Esophagus muscularis mucosa (tissue), 4 donors: ENCODE data around the gene ATF7. TPM values are rescaled to one million over a fixed set of nuclear protein-coding genes. Genes with fewer than 3 reads are reported as not detected.

Experiments used
- DNase-seq: peaks from one replicate; pipeline ENCODE4 v3.0.0-alpha.2; 2017; ENCODE audit errors: extremely low spot score
- H3K27ac ChIP-seq, 4 donors: fragments of 200-600 bp; sonication (generic); replicated peaks in 1 of 4; 1 replicate in 3 of 4; 2 replicates in 1 of 4; pipeline ENCODE4 v1.5.1; 2016 to 2019; ENCODE audit warnings: mild to moderate bottlenecking in 1 of 4
- H3K27me3 ChIP-seq, 4 donors: fragments of 200-600 bp; sonication (generic); one replicate each; pipeline versions ENCODE4 v1.5.1 to v1.6.0; 2016 to 2019
- H3K36me3 ChIP-seq, 4 donors: fragments of 200-600 bp; sonication (generic); one replicate each; pipeline ENCODE4 v1.5.1; 2016 to 2019
- H3K4me1 ChIP-seq, 4 donors: fragments of 200-600 bp; sonication (generic); one replicate each; pipeline ENCODE4 v1.5.1; 2016 to 2019
- H3K4me3 ChIP-seq, 4 donors: fragments of 200-600 bp; sonication (generic); 1 replicate in 2 of 4; 2 replicates in 2 of 4; pipeline ENCODE4 v1.5.1; 2016 to 2019; ENCODE audit warnings: mild to moderate bottlenecking in 4 of 4, moderate library complexity in 1 of 4
- H3K9me3 ChIP-seq, 4 donors: fragments of 200-600 bp; sonication (generic); 1 replicate in 3 of 4; 2 replicates in 1 of 4; pipeline ENCODE4 v1.5.1; 2016 to 2019
- CTCF ChIP-seq, 3 experiments: fragments of 200-600 bp in 2 of 3; fragments of 450-650 bp in 1 of 3; sonication (generic) in 2 of 3; IDR thresholded peaks; one replicate each; pipeline ENCODE4 v1.5.1; 2017 to 2019; ENCODE audit warnings: antibody characterized with exemption in 3 of 3, mild to moderate bottlenecking in 2 of 3, moderate library complexity in 1 of 3
- EP300 ChIP-seq: sonication (generic); formaldehyde crosslinking; IDR thresholded peaks from one replicate; pipeline ENCODE4 v1.6.1; 2017; ENCODE audit warnings: antibody characterized with exemption
- POLR2A ChIP-seq: fragments of 450-650 bp; IDR thresholded peaks from one replicate; pipeline ENCODE4 v1.6.1; 2017; ENCODE audit warnings: antibody characterized with exemption, moderate library complexity, mild to moderate bottlenecking, low read depth
- POLR2AphosphoS5 ChIP-seq, 2 donors: sonication (generic); formaldehyde crosslinking; IDR thresholded peaks; one replicate each; pipeline ENCODE4 v1.6.1; 2017; ENCODE audit warnings: antibody characterized with exemption in 2 of 2
- WGBS: methylation state at CpG from one replicate; pipeline ENCODE4 v1.1.5; 2018; 5-methylcytosine and 5-hydroxymethylcytosine counted together
- intact Hi-C: fragments of 100-400 bp; cut with DNase I; formaldehyde crosslinking; loops from one replicate; pipeline ENCODE4 v1.15.1; 2023
- total RNA-seq, 4 donors: library from RNA; depleted of rRNA; stranded (reverse); fragments of >200 nt; gene quantifications; one replicate each; pipeline versions ENCODE4 v1.1.0 to v1.2.1, GENCODE V29; 2016

Gene ATF7
- total RNA-seq, 4 donors from 2014 or later = 23.5 to 43.6 (median 37.1) TPM

GRCh38 chr12:53563452-53564028, 62.6 kb downstream of the ATF7 start:
- H3K4me1 ChIP-seq = peaks cover 25 to 81% (median 56%) of the 10 kb centered on the region in 4 donors
- WGBS = 90% methylated on average over 2 of the region's 2 CpGs
- H3K9me3 ChIP-seq = no peaks in the 10 kb centered on the region
- TF ChIP-seq CTCF (IDR thresholded peaks at IDR 0.05) (no peak), POLR2AphosphoS5 (IDR thresholded peaks at IDR 0.05) (no peak), POLR2A (no peak), EP300 (no peak)
- no peaks in the 10 kb centered on the region for H3K27me3 ChIP-seq
- no peak overlapping the region for H3K27ac ChIP-seq
- H3K36me3 ChIP-seq = no peaks in the 10 kb centered on the region
- no peak for DNase-seq
- intact Hi-C loops = no loop called here
- no peak overlapping the region for H3K4me3 ChIP-seq

DNA sequence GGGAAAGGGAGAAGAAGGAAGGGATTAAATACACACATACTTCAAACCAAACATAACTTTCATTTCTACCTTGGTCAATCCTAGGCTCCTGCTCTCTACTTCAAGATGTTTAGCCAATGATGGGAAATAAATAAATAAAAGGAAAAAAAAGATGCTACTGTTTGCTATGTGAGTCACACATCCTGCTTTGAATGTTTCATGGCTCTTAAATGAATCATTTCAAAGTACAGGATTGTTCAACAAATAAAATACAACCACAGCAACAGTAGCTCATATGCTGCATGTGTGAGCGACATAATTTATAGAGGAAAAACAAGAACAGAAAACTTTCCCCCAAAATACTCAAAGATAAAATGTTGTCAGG, 64.6 kb downstream of the ATF7 start:
- 61% methylated on average over 1 of the region's 1 CpG for WGBS
- Histone ChIP-seq H3K9me3 (no peaks in the 10 kb centered on the region), H3K4me1 (peaks cover 25 to 81% (median 61%) of the 10 kb centered on the region in 4 donors), H3K27me3 (no peaks in the 10 kb centered on the region), H3K27ac (peak overlapping the region in 3 of 4 donors; percentile 8 to 32 (median 15)), H3K36me3 (no peaks in the 10 kb centered on the region), H3K4me3 (no peak overlapping the region)
- TF ChIP-seq POLR2AphosphoS5 (IDR thresholded peaks at IDR 0.05) (no peak), CTCF (IDR thresholded peaks at IDR 0.05) (no peak), EP300 (no peak), POLR2A (no peak)
- no peak for DNase-seq
- intact Hi-C loops = no loop called here

DNA sequence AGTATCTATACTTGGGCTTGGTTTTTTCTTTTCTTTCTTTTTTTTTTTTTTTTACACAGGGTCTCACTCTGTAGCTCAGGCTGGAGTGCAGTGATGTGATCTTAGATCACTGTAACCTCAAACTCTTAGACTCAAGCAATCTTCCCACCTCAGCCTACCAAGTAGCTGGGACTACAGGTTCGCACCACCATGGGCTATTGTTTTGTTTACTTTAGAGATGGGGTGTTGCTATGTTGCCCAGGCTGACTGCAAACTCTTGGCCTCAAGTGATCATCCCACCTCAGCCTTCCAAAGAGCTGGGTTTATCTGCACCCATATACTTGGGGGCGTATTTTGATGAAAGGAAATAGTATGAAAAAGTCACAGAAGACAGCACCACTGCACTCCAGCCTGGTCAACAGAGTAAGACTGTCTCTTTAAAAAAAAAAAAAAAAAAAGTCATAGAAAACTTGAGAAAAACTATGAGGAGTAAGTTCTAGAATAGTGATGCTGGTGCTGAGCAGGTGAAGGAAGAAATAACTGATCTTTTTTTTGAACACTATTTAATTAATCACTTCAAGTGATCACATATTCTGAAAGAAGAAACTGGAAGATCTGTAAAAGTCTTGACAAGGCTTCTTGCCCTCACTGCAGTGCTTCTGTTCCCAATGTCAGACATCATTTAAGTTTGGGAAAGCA, 65.1 kb downstream of the ATF7 start:
- H3K4me1 ChIP-seq = peaks cover 25 to 77% (median 61%) of the 10 kb centered on the region in 4 donors
- intact Hi-C loops = no loop called here
- no peak for DNase-seq
- no peaks in the 10 kb centered on the region for H3K9me3 ChIP-seq
- 94% methylated on average over 2 of the region's 2 CpGs for WGBS
- TF ChIP-seq POLR2A = no peak
- no peak for TF ChIP-seq EP300
- TF ChIP-seq CTCF (IDR thresholded peaks at IDR 0.05) = no peak
- TF ChIP-seq POLR2AphosphoS5 (IDR thresholded peaks at IDR 0.05) = no peak
- no peaks in the 10 kb centered on the region for H3K27me3 ChIP-seq
- H3K36me3 ChIP-seq = no peaks in the 10 kb centered on the region
- H3K27ac ChIP-seq = peak overlapping the region; percentile 8 to 39 (median 26)
- no peak overlapping the region for H3K4me3 ChIP-seq

GRCh38 chr12:53560351-53560750, 65.8 kb downstream of the ATF7 start:
- TF ChIP-seq POLR2A (no peak), POLR2AphosphoS5 (IDR thresholded peaks at IDR 0.05) (no peak), CTCF (IDR thresholded peaks at IDR 0.05) (no peak), EP300 (no peak)
- H3K4me3 ChIP-seq = no peak overlapping the region

More at GRCh38 chr12:53560351-53560750, 65.8 kb downstream of the ATF7 start:
- no peaks in the 10 kb centered on the region for H3K36me3 ChIP-seq
- intact Hi-C loops = no loop called here
- peaks cover 25 to 70% (median 58%) of the 10 kb centered on the region in 4 donors for H3K4me1 ChIP-seq
- DNase-seq = no peak
- peak overlapping the region; percentile 8 to 39 (median 26) for H3K27ac ChIP-seq
- WGBS = 21% methylated on average over 6 of the region's 6 CpGs
- no peaks in the 10 kb centered on the region for H3K9me3 ChIP-seq
- no peaks in the 10 kb centered on the region for H3K27me3 ChIP-seq
